Measurements from ENCODE around the gene LRPAP1. TPM values are rescaled to one million over a fixed set of nuclear protein-coding genes. Genes with fewer than 3 reads are reported as not detected.

Gene LRPAP1
- total RNA-seq, 1 donor from 2014 or later: 153 TPM

- Mint-ChIP-seq H3K4me1 (ENCODE audit: unreplicated experiment) (peaks cover 4% of the 10 kb centered on the region), H3K27ac (ENCODE audit: unreplicated experiment) (no peak overlapping the region), H3K27me3 (ENCODE audit: unreplicated experiment) (peaks cover 21% of the 10 kb centered on the region), H3K4me3 (ENCODE audit: unreplicated experiment) (no peak overlapping the region), H3K36me3 (ENCODE audit: unreplicated experiment) (no peaks in the 10 kb centered on the region), H3K9me3 (ENCODE audit: unreplicated experiment) (no peaks in the 10 kb centered on the region)
- no peak for DNase-seq (ENCODE audit: extremely low spot score, unreplicated experiment)
- no peak for TF ChIP-seq CTCF (IDR thresholded peaks at IDR 0.05)
Observed at GRCh38 chr4:3489451-3489962, 42.7 kb downstream of the LRPAP1 start.

GRCh38 chr4:3488820-3489219, 43.4 kb downstream of the LRPAP1 start:
- Mint-ChIP-seq H3K4me3 (ENCODE audit: unreplicated experiment) (no peak overlapping the region), H3K4me1 (ENCODE audit: unreplicated experiment) (peaks cover 4% of the 10 kb centered on the region), H3K36me3 (ENCODE audit: unreplicated experiment) (no peaks in the 10 kb centered on the region), H3K9me3 (ENCODE audit: unreplicated experiment) (no peaks in the 10 kb centered on the region), H3K27ac (ENCODE audit: unreplicated experiment) (no peak overlapping the region), H3K27me3 (ENCODE audit: unreplicated experiment) (peaks cover 21% of the 10 kb centered on the region)
- no peak for TF ChIP-seq CTCF (IDR thresholded peaks at IDR 0.05)
- no peak for DNase-seq (ENCODE audit: extremely low spot score, unreplicated experiment)

GRCh38 chr4:3487861-3488260, 44.4 kb downstream of the LRPAP1 start:
- Mint-ChIP-seq H3K27me3 (ENCODE audit: unreplicated experiment) (peaks cover 21% of the 10 kb centered on the region), H3K9me3 (ENCODE audit: unreplicated experiment) (no peaks in the 10 kb centered on the region), H3K27ac (ENCODE audit: unreplicated experiment) (no peak overlapping the region), H3K4me3 (ENCODE audit: unreplicated experiment) (no peak overlapping the region), H3K4me1 (ENCODE audit: unreplicated experiment) (peaks cover 4% of the 10 kb centered on the region), H3K36me3 (ENCODE audit: unreplicated experiment) (no peaks in the 10 kb centered on the region)
- DNase-seq (ENCODE audit: extremely low spot score, unreplicated experiment): no peak
- TF ChIP-seq CTCF (IDR thresholded peaks at IDR 0.05): no peak

GRCh38 chr4:3486541-3487540, 45.4 kb downstream of the LRPAP1 start:
- Mint-ChIP-seq H3K36me3 (ENCODE audit: unreplicated experiment) (no peaks in the 10 kb centered on the region), H3K9me3 (ENCODE audit: unreplicated experiment) (no peaks in the 10 kb centered on the region), H3K27me3 (ENCODE audit: unreplicated experiment) (peaks cover 17% of the 10 kb centered on the region), H3K27ac (ENCODE audit: unreplicated experiment) (no peak overlapping the region), H3K4me1 (ENCODE audit: unreplicated experiment) (peaks cover 2% of the 10 kb centered on the region), H3K4me3 (ENCODE audit: unreplicated experiment) (no peak overlapping the region)
- no peak for DNase-seq (ENCODE audit: extremely low spot score, unreplicated experiment)
- no peak for TF ChIP-seq CTCF (IDR thresholded peaks at IDR 0.05)

- Mint-ChIP-seq H3K36me3 (ENCODE audit: unreplicated experiment) (no peaks in the 10 kb centered on the region), H3K4me1 (ENCODE audit: unreplicated experiment) (peaks cover 2% of the 10 kb centered on the region), H3K27ac (ENCODE audit: unreplicated experiment) (no peak overlapping the region), H3K27me3 (ENCODE audit: unreplicated experiment) (peaks cover 10% of the 10 kb centered on the region), H3K9me3 (ENCODE audit: unreplicated experiment) (no peaks in the 10 kb centered on the region), H3K4me3 (ENCODE audit: unreplicated experiment) (no peak overlapping the region)
- TF ChIP-seq CTCF (IDR thresholded peaks at IDR 0.05): no peak
- DNase-seq (ENCODE audit: extremely low spot score, unreplicated experiment): no peak
Observed at GRCh38 chr4:3485886-3486540, 46.2 kb downstream of the LRPAP1 start.

All from osteocyte (in vitro differentiated cells).